Epithelial cell of esophagus (primary cell): ENCODE data around the gene ARMH3.
"Not testable (repeated sequence)": the region's sequence is repeated elsewhere in the genome, so short reads cannot be mapped to it uniquely, and the experiment has no call there.

Experiments used
- DNase-seq: peaks from one replicate; pipeline ENCODE4 v3.0.0; 2010; ENCODE audit warnings: low read depth
- H3K4me3 ChIP-seq: 2 replicates; pipeline ENCODE4 v1.5.1; 2011; ENCODE audit warnings: mild to moderate bottlenecking, low read length, control low read depth
- TF ChIP-seq, protein P1 (sequence below): IDR thresholded peaks from 2 replicates; pipeline ENCODE4 v1.5.1; 2011; ENCODE audit warnings: low read depth, mild to moderate bottlenecking, low read length, control low read depth, inconsistent platforms; ENCODE audit not compliant: insufficient read depth; ENCODE audit errors: missing control alignments

Gene ARMH3

DNA sequence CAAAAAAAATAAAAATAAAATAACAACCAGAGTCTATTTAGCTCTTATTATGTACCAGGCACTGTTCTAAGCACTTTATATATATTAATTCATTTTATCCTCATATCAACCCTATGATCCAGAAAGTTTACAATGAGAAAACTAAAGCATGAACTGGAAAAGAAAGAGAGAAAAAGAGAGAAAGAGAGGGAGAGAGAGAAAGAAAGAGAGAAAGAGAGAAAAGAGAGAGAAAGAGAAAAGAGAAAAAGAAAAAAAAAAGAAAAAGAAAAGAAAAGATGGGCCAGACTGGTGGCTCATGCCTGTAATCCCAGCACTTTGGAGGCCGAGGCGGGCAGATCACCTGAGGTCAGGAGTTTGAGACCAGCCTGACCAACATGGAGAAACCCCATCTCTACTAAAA, 9.9 kb downstream of the ARMH3 start:
- TF ChIP-seq, protein P1, sequence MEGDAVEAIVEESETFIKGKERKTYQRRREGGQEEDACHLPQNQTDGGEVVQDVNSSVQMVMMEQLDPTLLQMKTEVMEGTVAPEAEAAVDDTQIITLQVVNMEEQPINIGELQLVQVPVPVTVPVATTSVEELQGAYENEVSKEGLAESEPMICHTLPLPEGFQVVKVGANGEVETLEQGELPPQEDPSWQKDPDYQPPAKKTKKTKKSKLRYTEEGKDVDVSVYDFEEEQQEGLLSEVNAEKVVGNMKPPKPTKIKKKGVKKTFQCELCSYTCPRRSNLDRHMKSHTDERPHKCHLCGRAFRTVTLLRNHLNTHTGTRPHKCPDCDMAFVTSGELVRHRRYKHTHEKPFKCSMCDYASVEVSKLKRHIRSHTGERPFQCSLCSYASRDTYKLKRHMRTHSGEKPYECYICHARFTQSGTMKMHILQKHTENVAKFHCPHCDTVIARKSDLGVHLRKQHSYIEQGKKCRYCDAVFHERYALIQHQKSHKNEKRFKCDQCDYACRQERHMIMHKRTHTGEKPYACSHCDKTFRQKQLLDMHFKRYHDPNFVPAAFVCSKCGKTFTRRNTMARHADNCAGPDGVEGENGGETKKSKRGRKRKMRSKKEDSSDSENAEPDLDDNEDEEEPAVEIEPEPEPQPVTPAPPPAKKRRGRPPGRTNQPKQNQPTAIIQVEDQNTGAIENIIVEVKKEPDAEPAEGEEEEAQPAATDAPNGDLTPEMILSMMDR = no peak
- DNase-seq = no peak
- no peak overlapping the region for H3K4me3 ChIP-seq

DNA sequence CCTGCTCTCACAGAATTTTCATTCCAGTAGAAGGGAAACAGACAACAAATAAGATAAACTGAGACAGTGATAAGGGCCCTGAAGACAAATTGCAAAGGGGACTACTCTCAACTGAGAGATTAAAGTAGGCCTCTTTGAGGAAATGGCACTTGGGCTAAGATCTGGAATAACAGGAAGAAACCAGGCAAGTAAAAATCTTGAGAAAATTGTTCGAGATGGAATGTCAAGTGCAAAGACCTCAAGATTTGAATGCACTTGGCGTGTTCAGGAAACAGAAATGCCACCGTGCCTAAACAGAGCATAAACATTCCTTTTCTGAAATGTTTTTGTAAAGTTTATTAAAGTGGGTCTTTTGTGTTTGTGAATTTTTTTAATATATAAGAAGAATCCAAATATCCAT, 10.7 kb downstream of the ARMH3 start:
- TF ChIP-seq, protein P1 = no peak

DNA sequence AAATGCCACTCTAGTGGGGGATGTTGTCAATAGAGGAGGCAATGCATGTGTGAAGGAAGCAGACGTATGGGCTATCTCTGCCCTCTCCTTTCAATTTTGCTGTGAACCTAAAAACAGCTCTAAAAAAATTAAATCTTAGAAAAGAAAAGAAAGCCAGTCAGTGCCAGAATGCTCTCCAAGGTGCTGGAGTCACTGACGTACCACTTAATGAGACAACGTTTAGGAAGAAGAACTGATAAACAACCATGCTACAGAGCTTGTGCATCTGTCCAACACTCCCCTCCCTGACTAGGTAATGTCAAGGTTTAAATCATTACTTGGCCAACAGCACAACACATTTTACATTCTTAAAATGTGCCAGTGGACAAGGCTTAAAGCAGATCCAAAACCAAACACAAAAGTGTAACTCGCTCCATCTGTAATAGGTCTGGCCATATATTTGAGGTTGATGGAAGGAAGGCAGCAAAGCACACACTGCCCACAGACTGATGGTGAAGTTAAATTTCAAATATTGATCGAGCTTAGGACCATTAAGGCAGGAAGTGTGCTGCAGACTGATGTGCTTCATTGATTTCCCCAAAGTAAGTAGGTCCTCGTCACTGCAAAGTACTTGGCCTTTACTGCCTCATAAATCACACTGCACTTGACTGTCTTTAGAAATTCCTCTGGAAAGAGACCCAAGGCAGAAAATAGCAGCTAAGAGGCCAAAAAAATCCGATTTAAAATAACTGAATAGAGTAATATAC, 15.5 kb downstream of the ARMH3 start:
- DNase-seq = no peak
- TF ChIP-seq, protein P1 = no peak
- H3K4me3 ChIP-seq = no peak overlapping the region

More for the DNA sequence above, 10.7 kb downstream of the ARMH3 start:
- DNase-seq = no peak
- H3K4me3 ChIP-seq = no peak overlapping the region

DNA sequence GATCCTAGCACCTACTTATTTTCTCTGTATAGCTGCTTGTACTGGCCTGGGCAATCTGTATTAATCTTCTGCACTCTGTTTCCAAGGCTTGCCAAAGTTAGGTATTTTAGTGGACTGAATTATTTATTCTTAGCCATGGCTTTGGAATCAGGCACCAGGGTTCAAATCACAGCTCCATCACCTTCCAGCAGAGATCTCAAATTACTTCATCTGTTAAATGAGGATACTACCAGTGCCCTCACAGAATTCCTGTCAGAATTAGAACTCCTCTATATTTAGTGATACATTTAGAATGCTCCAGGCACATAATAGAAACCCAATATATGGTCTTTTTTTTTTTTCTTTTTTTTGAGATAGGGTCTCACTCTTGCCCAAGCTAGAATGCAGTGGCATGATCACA, 17.6 kb downstream of the ARMH3 start:
- no peak overlapping the region for H3K4me3 ChIP-seq
- no peak for DNase-seq
- TF ChIP-seq, protein P1 = no peak

DNA sequence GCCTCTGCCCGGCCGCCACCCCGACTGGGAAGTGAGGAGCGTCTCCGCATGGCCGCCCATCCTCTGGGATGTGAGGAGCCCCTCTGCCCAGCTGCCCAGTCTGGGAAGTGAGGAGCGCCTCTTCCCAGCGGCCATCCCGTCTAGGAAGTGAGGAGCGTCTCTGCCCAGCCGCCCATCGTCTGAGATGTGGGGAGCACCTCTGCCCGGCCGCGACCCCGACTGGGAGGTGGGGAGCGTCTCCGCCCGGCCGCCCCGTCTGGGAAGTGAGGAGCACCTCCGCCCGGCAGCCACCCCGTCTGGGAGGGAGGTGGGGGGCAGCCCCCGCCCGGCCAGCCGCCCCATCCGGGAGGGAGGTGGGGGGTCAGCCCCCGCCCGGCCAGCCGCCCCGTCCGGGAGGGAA, 20.2 kb downstream of the ARMH3 start:
- H3K4me3 ChIP-seq = not testable (repeated sequence)

DNA sequence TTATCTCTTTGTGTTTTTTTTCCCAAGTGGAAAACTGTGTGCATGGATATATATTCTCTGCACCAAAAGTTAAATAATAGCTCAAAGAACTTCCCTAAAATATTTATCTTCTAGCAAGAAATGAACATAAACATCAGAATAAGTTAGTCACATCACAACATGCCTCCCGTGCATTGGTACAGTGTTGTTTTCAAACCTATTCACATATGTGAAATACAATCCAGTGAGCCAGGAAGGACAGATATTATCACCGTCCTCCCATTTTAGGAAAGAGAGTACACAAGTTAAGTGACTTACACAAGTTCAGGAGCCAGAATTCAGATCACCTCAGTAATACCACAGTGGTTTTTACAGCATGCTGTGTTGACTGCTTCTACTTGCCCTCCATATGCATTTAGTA, 22.2 kb downstream of the ARMH3 start:
- TF ChIP-seq, protein P1 = no peak
- DNase-seq = no peak
- H3K4me3 ChIP-seq = no peak overlapping the region

More for the DNA sequence above, 20.2 kb downstream of the ARMH3 start:
- not testable (repeated sequence) for DNase-seq

DNA sequence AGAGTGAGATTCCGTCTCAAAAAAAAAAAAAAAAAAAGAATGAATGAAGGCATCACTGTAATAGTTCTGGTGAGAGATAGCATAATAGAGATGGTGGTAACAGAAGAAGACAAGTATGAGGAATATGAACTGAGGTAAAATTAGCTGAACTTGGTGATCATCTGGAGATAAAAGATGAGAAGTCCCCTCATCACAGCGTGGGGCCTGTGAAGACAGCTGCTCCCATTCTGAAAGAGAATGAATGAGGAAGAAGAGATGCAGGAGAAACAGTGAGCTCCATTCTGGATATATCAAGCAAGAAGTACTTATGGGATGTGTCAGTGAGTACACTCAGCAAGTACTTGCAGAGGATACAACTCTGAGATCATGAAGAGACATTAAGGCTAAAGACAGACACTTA, 28.7 kb downstream of the ARMH3 start:
- no peak for DNase-seq
- TF ChIP-seq, protein P1 = no peak
- no peak overlapping the region for H3K4me3 ChIP-seq
